ENCODE measurements around the gene DNAJC11. TPM values are rescaled to one million over a fixed set of nuclear protein-coding genes. Genes with fewer than 3 reads are reported as not detected.

DNAJC11 gene
- total RNA-seq = 10 to 100 TPM; 21.4 to 48.2 (median 25.5) TPM

DNA sequence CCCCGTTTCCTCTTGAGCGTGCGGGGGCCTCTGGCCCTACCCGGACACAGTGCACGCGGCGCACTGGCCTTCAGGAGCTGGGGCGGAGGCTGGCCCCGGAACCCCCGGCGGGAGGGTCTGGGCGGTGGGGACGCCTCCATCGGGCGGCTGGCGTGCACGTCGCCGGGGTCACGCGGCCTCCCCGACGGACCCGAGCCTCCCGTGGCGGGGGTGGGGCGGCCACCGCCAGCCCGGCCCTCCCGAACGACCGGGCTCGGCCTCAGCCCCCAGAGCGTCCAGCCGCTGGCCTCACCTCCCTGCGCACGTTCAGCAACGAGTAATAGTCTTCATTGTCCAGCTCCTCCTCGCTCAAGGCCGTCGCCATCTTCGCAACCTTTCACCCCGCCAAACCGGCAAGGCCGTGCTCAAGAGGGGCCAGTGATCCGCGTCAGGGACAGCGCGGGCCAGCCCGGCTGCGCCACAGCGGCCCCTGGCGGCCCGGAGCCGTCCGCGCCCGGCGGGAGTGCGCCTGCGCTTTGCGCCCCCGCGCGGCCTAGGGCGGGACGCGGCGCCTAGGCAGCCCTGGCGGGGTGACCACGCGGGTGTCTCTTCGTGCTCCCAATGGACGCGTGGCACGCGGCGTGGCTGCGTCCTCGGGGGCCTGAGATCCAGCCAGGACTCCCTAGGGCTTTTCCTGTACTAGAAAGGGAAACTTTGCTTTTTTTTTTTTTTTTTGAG lies at the start of gene DNAJC11:
TSS of gene DNAJC11 (minus strand) at position 380 of the 717 bp plus-strand sequence. CDS start at position 364, 16 bp downstream.
- no peak for TF ChIP-seq CTCF (IDR thresholded peaks at IDR 0.05; ENCODE audit: low read depth)

DNA sequence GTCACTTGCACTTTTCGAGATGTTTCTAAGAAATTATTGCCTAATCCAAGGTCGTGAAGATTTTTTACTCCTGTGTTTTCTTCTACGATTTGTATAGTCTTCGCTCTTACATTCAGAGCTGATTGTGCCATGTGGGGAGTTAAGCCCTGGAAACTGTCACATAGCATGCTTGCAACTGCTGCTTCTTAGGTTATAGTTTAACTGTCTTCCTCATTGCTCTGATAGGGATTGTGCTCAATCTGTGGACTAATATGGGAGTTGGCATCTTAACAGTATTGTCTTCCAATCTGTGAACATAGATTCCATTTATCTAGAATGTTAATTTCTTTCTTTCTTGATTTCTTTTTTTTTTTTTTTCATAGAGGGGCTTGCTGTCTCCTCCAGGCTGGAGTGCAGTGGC lies 48.9 kb upstream of the DNAJC11 start:
- no peak for TF ChIP-seq CTCF (IDR thresholded peaks at IDR 0.05; ENCODE audit: low read depth)

DNA sequence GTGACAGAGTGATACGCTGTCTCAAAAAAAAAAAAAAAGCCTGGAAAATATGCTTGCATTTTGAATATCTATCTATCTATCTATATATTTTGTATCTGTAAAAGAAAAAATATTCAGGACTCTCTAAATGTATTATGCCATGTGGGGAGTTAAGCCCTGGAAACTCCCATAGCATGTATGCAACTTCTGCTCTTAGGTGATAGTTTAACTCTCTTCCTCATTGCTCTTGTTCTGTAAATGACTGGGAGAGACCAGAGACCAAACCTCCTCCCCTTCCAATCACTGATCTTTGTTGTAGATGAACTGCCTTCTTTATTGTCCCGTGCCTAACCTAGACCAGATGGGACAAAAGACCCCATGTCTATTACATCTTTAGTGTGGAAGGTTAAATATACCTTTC lies 46.1 kb upstream of the DNAJC11 start:
- TF ChIP-seq CTCF (IDR thresholded peaks at IDR 0.05; ENCODE audit: low read depth) = no peak

GRCh38 chr1:6745073-6745472 lies 43.5 kb upstream of the DNAJC11 start:
- TF ChIP-seq CTCF (IDR thresholded peaks at IDR 0.05; ENCODE audit: low read depth) = no peak

- no peak for TF ChIP-seq CTCF (IDR thresholded peaks at IDR 0.05; ENCODE audit: low read depth)
These were observed 41.8 kb upstream of the DNAJC11 start for GRCh38 chr1:6743189-6744101.

DNA sequence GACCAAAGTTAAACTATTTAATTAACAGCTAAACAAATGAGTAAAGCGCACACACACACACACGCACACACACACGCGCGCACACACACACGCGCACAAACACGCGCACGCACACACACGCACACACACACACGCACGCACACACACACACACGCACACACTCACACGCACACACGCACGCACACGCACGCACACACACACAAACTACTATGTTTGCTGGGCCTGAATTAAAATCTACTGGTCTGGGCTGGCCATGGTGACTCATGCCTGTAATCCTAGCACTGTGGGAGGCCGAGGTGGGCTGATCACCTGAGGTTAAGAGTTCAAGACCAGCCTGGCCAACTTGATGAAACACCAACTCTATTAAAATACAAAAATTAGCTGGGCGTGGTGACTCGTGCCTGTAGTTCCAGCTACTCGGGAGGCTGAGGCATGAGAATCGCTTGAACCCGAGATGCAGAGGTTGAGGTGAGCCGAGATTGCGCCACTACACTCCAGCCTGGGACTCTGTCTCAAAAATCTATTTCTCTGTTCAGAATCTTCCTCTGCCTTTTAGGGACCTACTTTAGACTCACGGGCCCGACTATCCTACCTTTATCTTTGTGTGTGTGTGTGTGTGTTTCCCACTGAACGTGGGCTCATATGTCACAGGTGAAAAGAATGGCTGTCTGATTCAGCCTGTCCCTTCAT lies 37.5 kb upstream of the DNAJC11 start:
- TF ChIP-seq CTCF (IDR thresholded peaks at IDR 0.05; ENCODE audit: low read depth) = no peak

- no peak for TF ChIP-seq CTCF (IDR thresholded peaks at IDR 0.05; ENCODE audit: low read depth)
These were observed 31.3 kb upstream of the DNAJC11 start for GRCh38 chr1:6732942-6733341.

Data from subcutaneous adipose tissue (tissue), 4 donors.